ENCODE measurements around the gene U2AF1L4. TPM values are rescaled to one million over a fixed set of nuclear protein-coding genes. Genes with fewer than 3 reads are reported as not detected.

The U2AF1L4 gene
- total and polyA plus RNA-seq, 10 of the 15 experiments (the other 5 are each of a cell fraction or from before 2014, with no cell fraction given) = 7.9 to 21.6 (median 15.1) TPM

- in situ Hi-C loops (cut with MboI) = no loop called here
- Histone ChIP-seq H3K9ac (ENCODE audit: control insufficient read depth, insufficient read depth, low read length) (peak overlapping the region; percentile 88), H3K36me3 (ENCODE audit: control insufficient read depth in 2 of 2, insufficient read depth in 2 of 2, low read length in 1 of 2) (peaks cover 13 to 24% of the 10 kb centered on the region in 2 experiments; a peak in 3 of 4 replicates), H4K20me1 (ENCODE audit: control insufficient read depth, insufficient read depth) (no peaks in the 10 kb centered on the region), H3K27me3 (replicated peaks in 1 of 2; ENCODE audit: control insufficient read depth in 2 of 2, insufficient read depth in 2 of 2, low read length in 1 of 2) (no peaks in the 10 kb centered on the region), H2AFZ (ENCODE audit: control insufficient read depth, low read depth, low read length) (peak overlapping the region; percentile 76), H3K79me2 (ENCODE audit: control insufficient read depth, insufficient read depth, low read length) (peaks cover 26% of the 10 kb centered on the region), H3K27ac (ENCODE audit: control insufficient read depth, insufficient read depth) (peak overlapping the region; percentile 99), H3K4me3 (peak overlapping the region; percentile 83), H3K4me2 (ENCODE audit: control insufficient read depth, insufficient read depth) (peak overlapping the region; percentile 99), H3K9me3 (replicated peaks; ENCODE audit: control insufficient read depth, insufficient read depth, low read length) (no peaks in the 10 kb centered on the region), H3K4me1 (ENCODE audit: control insufficient read depth, insufficient read depth, low read length) (peaks cover 29% of the 10 kb centered on the region)
- WGBS (ENCODE audit: insufficient coverage, insufficient replicate concordance, low lambda C conversion rate, missing lambda C conversion rate) = 0% methylated on average over 10 of the region's 12 CpGs
- ATAC-seq = peak; percentile 2
- no peak for DNase-seq (ENCODE audit: low read depth, low spot score)
- POLR2A ChIA-PET = interaction anchor here (0.8 to 7.1 kb wide), 11 partner anchors 10 to 93 kb away, joined by 3 to 91 read pairs (median 5); partner anchors contain the start of gene COX6B1
- FAIRE-seq = no peak
- TF ChIP-seq NKRF (conservative IDR thresholded peaks at IDR 0.05) (peak; percentile 65; the same call in 1 of the 2 replicates), ZNF687 (IDR thresholded peaks at IDR 0.05) (peak; percentile 75; the same call in 1 of the 2 replicates), ZNF24 (IDR thresholded peaks at IDR 0.05) (no peak), YY1 (IDR thresholded peaks at IDR 0.05; ENCODE audit: low read depth, low read length) (peak; percentile 8; the same call in 1 of the 2 replicates), GATAD2B (conservative IDR thresholded peaks at IDR 0.05; ENCODE audit: low read depth) (0 out of 2 replicates have a peak, but pooled peaks have one; percentile 29), STAT1 (conservative IDR thresholded peaks at IDR 0.05) (no peak), IKZF2 (IDR thresholded peaks at IDR 0.05) (peak in 1 of 2 experiments; percentile 25; a peak in 1 of 4 replicates), SMARCA5 (IDR thresholded peaks at IDR 0.05) (peak; percentile 88; the same call in 1 of the 2 replicates), NBN (IDR thresholded peaks at IDR 0.05) (0 out of 2 replicates have a peak, but pooled peaks have one; percentile 9), FOXK2 (IDR thresholded peaks at IDR 0.05) (0 out of 2 replicates have a peak, but pooled peaks have one; percentile 44), TCF3 (IDR thresholded peaks at IDR 0.05; ENCODE audit: borderline replicate concordance, insufficient read depth, low read depth, low read length) (no peak)
- TF ChIP-seq, protein P1, sequence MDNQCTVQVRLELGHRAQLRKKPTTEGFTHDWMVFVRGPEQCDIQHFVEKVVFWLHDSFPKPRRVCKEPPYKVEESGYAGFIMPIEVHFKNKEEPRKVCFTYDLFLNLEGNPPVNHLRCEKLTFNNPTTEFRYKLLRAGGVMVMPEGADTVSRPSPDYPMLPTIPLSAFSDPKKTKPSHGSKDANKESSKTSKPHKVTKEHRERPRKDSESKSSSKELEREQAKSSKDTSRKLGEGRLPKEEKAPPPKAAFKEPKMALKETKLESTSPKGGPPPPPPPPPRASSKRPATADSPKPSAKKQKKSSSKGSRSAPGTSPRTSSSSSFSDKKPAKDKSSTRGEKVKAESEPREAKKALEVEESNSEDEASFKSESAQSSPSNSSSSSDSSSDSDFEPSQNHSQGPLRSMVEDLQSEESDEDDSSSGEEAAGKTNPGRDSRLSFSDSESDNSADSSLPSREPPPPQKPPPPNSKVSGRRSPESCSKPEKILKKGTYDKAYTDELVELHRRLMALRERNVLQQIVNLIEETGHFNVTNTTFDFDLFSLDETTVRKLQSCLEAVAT (IDR thresholded peaks at IDR 0.05) = 0 out of 2 replicates have a peak, but pooled peaks have one; percentile 61
- no TSS peak for BruUV-seq (replicated peaks)
- RAD21 ChIA-PET (ENCODE audit: unreplicated experiment) = interaction anchor here (0.6 to 2.5 kb wide), 9 partner anchors 22 to 198 kb away, joined by 3 to 18 read pairs (median 6); no protein-coding TSS in a partner anchor
- SMC1A ChIA-PET (ENCODE audit: uncharacterized antibody, unreplicated experiment) = interaction anchor here (0.6 to 1.7 kb wide), 5 partner anchors 27 to 254 kb away, joined by 4 to 9 read pairs (median 7); no protein-coding TSS in a partner anchor
- intact Hi-C loops (cut with micrococcal nuclease; ENCODE audit: unreplicated experiment) = loop anchor here (2.0 kb wide), 2 partner anchors 24 to 48 kb away; no protein-coding TSS in a partner anchor
- CTCF ChIA-PET = interaction anchor here (0.7 to 1.3 kb wide), 7 partner anchors 13 to 446 kb away, joined by 3 to 8 read pairs (median 3); no protein-coding TSS in a partner anchor
Measured at GRCh38 chr19:35741203-35741515, 4.1 kb downstream of the U2AF1L4 start.

Data from GM12878 (cell line).